HG02938 (cell line): ENCODE results near the gene TMEFF1.

Experiments
- ATAC-seq: cut with Tn5 transposase; IDR thresholded peaks from one replicate; pipeline ENCODE4 v1.9.1; 2021; ENCODE audit warnings: mild to moderate bottlenecking, moderate library complexity; ENCODE audit not compliant: unreplicated experiment

The TMEFF1 gene

DNA sequence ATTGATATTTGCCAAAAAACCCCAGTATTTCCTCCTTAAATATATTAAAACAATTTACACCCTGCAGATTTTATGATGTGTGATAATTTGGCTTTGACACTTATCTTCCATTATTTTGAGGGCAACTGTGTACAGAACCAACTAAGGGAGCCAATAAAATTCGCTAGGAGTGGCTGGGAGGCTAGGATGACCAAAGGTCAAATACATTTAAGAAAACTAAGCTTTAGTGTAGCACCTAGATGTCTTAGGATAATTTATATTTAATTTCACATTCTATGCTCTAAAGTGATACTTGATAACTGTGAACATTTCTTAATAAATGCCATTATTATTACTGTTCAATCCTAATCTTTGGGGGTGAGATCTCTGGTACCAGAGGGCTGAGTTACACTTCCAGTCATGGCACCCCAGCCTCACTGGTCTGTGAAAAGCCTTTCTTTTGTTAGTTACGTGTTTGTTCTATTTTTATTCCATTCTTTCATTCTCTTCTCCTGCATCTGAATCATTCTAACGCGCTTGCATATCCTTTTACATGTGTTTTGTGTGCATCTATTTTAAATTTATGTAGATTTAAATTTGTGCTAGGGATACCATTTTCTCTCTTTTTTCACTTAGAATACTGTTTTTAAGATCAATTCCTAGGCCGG, 26.9 kb upstream of the TMEFF1 start:
- ATAC-seq = no peak

DNA sequence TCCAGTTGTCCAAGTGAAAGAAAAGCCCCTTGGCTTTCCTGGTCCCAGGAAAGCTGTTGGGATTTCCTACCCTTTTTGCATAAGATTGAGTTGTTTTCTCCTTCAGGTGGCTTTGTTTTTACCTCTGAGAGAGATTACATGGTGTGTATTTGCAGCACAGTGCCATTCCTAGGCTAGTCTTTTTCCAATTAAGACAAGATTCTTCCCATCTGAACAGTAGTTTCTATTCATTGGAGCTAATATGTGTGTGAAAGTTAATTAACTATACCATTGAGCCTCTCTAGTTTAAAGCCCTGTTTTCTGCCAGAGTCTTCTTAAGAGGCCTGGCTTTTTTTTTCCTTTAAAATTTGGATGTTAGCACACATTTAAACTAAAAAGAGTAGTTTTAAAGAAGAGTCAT, 25.9 kb upstream of the TMEFF1 start:
- ATAC-seq = no peak

GRCh38 chr9:100448266-100448665, 24.7 kb upstream of the TMEFF1 start:
- no peak for ATAC-seq

DNA sequence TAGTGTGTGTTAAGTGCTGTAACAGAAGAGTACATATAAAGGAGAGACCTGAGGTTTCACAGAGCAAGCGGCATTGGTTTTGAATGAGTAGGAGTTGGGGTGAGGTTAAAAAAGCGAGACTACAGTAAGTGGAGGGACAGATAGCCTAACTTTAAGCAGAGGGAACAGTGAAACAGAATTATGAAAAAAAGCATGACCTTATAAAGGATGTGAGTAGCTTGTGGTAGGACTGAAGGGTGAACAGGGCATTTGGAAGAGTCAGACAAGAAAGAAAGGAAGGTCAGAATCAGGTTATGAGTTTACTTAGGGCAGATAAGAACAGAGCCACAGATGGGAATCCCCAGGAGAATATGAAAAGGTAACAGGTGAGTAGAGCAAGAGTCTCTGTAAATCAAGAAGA, 23.5 kb upstream of the TMEFF1 start:
- no peak for ATAC-seq

DNA sequence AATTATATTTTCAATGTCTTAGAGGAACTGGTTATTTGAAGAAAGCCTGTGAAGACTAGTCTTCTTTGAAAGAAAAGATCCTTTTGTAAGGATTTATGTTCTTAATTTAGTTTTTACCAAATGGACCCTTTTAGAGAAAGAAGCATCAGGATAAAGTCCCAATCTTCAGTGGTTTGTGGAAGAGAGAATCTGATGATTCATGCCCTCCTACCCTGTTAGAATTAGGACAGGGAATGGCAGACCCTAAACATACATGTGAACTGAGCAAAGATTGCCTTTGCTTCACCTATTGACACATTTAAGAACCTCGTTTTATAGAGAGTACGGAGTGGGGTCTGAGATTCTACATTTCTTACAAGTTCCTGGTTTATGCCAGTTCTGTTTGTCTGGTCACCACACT, 20.1 kb upstream of the TMEFF1 start:
- no peak for ATAC-seq

GRCh38 chr9:100455470-100455869, 17.5 kb upstream of the TMEFF1 start:
- ATAC-seq = no peak

DNA sequence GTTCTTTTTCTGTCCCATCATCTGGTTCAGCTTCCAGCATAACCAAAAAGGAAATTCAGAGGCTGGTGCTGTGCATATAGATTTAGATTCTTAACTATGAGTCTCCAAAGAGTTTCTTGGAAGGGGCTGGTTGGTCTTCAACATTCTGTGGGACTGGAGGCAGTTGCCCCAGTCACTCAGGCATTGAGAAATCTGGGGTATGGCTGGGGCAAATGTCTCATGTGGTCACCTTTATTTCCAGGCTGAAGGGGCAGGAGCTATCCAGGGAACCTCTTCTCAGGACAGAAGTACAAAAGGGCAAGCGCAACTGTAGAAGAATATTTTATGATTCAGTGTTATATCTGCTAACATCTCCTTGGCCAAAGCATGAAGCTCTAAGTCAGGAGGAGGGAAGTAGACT, 15.4 kb upstream of the TMEFF1 start:
- no peak for ATAC-seq

GRCh38 chr9:100459963-100460362, 13.0 kb upstream of the TMEFF1 start:
- ATAC-seq = no peak

DNA sequence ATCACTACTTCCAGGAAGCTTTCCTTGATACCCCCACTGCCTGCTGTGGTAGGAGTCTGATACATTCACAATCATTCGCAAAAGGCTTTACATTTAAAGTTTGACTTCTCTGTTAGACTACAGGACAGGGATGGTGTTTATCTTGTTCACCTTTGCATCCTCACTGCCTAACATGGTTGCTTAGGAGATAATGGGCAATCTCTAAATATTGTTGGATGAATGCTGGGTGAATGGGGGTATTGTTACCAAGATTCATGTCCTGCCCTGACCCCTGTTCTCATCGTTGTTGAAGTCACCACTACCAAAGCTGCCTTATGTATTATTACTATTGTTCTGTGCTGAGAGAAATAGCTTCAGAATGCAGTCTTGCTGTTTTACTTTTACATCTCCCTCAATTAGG, 7.7 kb upstream of the TMEFF1 start:
- ATAC-seq = no peak

DNA sequence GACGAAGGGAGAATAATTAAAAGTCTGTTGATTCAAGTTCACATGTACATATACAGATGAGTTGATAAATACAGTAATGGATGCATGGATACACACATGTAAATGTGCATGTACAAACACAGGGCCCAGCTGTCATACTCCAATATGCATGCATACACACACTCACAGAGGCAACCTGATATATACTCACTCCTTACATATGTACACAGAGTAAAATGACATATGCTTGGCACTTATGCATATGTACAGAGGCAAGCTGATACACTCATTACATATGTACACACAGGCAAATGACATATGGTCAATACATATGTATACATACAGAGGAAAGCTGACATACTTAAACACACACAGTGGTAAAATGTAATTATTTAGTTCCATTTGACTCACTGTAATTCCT, 7.2 kb upstream of the TMEFF1 start:
- ATAC-seq = no peak

GRCh38 chr9:100466171-100466828, 6.6 kb upstream of the TMEFF1 start:
- no peak for ATAC-seq

DNA sequence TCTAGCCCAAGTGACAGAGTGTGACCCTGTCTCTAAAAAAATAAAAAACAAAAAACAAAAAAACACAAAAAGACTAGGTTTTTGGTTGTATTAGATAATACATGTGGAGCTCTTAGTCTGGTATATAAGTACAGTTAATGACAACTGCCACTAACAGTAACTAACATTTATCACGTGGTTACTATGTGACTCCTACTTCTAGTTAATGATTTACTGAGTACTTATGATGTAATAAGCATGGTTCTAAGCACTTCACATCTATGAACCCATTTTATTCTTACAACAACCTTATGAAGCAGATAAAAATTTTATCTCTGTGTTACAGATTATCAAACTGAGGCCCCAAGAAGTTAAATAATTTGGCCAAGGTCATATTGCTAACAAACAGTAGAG, 6.1 kb upstream of the TMEFF1 start:
- ATAC-seq = no peak

GRCh38 chr9:100468041-100468440, 4.9 kb upstream of the TMEFF1 start:
- ATAC-seq = no peak

DNA sequence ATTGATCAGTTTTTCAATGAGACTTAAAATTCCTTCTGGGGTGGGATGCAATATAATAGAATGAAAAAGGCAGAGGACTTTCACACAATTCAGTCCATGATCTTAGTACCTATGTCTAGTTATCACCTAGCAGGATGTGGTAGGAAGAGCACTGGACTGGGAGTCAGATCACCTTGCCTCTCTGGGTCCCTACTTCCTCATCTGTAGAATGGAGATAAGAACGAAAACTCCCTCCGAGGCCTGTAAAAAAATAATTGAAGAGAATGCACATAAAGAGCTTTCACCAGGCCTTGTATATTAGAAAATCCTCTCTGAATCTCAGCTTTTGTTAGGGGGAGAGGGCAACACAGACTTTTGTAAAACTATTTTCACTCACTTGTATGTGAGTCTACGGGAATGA, 681 bp upstream of the TMEFF1 start:
- ATAC-seq = no peak

DNA sequence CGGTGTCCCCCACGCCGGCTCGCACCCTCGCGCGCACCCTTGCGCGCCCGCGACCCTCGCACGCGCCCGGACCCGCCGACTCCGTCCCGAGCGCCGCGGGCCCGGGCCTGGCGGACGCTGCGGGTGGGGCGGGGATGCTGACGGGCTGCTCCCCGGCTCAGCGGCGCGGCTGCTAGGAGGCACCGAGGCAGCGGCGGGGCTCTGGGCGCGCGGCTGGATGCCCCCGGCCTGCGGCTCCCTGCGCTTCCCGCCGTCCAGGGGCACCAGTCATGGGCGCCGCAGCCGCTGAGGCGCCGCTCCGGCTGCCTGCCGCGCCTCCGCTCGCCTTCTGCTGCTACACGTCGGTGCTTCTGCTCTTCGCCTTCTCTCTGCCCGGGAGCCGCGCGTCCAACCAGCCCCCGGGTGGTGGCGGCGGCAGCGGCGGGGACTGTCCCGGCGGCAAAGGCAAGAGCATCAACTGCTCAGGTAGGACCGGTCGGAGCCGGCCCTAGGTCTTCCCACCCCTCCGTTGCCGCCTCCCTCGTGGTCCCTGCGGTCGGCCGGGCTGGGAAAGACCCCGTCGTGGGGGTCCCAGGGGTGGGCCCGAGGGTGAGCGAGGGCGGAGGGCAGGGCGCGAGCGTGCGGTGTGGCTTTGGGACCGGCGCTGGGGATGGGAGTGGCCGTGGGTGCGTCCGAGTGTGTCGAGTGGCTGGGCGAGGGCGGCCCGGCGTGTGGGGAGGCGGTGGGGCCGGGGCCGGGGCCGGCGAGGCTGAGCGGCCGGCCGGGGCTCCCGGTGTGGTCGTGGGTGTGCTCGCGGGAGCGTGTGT, 530 bp downstream of the TMEFF1 start:
- peak; percentile 47 for ATAC-seq

DNA sequence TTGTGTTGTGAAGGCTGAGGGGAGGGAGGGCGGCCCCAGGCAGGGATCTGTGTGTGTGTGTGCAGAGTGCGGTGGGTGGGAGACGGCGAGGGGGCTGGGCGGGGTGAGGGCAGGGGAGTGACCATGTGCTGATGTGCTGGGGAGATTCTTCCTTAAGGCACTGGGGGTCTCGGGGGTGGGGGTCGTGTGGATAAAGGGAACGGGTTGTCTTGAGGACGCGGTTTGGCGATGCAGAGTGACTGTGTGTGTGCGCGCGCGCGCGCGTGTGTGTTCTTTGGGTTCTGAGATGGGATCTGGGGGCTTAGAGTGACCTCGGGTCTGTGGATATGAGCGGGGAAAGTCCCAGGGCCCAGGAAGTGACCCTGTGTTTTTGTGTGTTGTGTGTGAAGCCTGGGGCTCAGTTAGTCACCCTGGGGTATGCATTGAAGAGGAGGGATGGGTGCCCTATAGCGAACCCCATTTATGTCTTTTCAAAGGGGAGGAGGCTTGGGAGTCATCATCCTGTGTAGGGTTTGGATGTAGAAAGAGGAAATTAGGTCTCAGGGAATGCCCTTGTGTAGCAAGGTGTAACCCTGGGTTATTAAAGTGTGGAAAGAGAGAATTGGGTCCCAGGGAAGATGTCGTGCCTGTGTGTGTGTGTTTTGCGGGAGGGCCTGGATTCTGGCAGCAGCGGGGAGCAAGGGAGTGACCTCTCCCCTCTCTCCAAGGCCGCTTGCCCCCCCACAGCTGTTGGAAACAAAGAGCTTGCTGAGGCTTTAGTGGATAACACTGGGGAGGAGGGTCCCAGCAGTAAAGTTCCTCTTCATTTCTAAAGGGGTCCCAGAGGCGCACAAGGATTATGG, 1.4 kb downstream of the TMEFF1 start:
- ATAC-seq = no peak

- no peak for ATAC-seq
These were observed 2.0 kb downstream of the TMEFF1 start for GRCh38 chr9:100474924-100475276.

GRCh38 chr9:100477241-100477640, 4.3 kb downstream of the TMEFF1 start:
- no peak for ATAC-seq

- ATAC-seq = no peak
These were observed 5.2 kb downstream of the TMEFF1 start for GRCh38 chr9:100478192-100478591.

DNA sequence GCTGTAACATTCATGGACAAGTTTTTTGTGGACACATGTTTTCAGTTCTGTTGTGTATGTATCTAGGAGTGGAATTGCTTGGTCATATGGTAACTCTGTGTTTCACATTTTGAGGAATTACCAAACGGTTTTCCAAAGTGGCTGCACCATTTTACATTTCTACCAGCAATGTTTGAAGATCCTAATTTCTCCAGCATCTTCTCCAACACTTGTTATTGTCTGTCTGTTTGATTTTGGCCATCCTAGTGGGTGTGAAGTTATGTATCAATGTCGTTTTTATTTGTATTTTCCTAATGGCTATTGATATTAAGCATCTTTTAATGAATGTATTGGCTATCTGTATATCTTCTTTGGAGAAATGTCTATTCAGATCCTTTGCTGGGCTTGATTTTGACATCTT, 6.9 kb downstream of the TMEFF1 start:
- no peak for ATAC-seq

GRCh38 chr9:100485196-100485595, 12.2 kb downstream of the TMEFF1 start:
- ATAC-seq = no peak
